Karpas-422 (cell line): Measurements from ENCODE around the gene MAP3K7CL. TPM values are rescaled to one million over a fixed set of nuclear protein-coding genes. Genes with fewer than 3 reads are reported as not detected.
"Not testable (repeated sequence)": the region's sequence is repeated elsewhere in the genome, so short reads cannot be mapped to it uniquely, and the experiment has no call there.

Experiments
- DNase-seq: peaks from one replicate; pipeline ENCODE4 v3.0.0-alpha.2; 2015
- H2AFZ ChIP-seq: fragments of 200-600 bp; sonication (generic); 2 replicates; pipeline ENCODE4 v1.6.1; 2014; ENCODE audit warnings: antibody characterized with exemption, low read length, mixed read lengths
- H3K27ac ChIP-seq: fragments of 200-600 bp; sonication (generic); 2 replicates; pipeline ENCODE4 v1.5.1; 2014; ENCODE audit warnings: mild to moderate bottlenecking, low read length, moderate library complexity
- H3K27me3 ChIP-seq: fragments of 200-600 bp; sonication (generic); 2 replicates; pipeline ENCODE4 v1.6.1; 2014; ENCODE audit warnings: low read length, mixed read lengths
- H3K36me3 ChIP-seq: fragments of 200-600 bp; sonication (generic); 2 replicates; pipeline ENCODE4 v1.6.1; 2014; ENCODE audit warnings: low read length, mixed read lengths; ENCODE audit not compliant: insufficient read depth
- H3K4me1 ChIP-seq: fragments of 200-600 bp; sonication (generic); 2 replicates; pipeline ENCODE4 v1.6.1; 2014; ENCODE audit warnings: mild to moderate bottlenecking, low read length, mixed read lengths
- H3K4me2 ChIP-seq: fragments of 200-600 bp; sonication (generic); 2 replicates; pipeline ENCODE4 v1.6.1; 2014; ENCODE audit warnings: low read length, low read depth, mild to moderate bottlenecking; ENCODE audit not compliant: poor library complexity, severe bottlenecking
- H3K4me3 ChIP-seq: fragments of 200-600 bp; sonication (generic); 2 replicates; pipeline ENCODE4 v1.5.1; 2014; ENCODE audit warnings: mild to moderate bottlenecking, antibody characterized with exemption, low read length, mixed read lengths
- H3K79me2 ChIP-seq: fragments of 200-600 bp; sonication (generic); 2 replicates; pipeline ENCODE4 v1.6.1; 2014; ENCODE audit warnings: mild to moderate bottlenecking, low read length, mixed read lengths
- H3K9ac ChIP-seq: fragments of 200-600 bp; sonication (generic); 2 replicates; pipeline ENCODE4 v1.6.0; 2014; ENCODE audit warnings: low read length
- H3K9me2 ChIP-seq: fragments of 200-600 bp; sonication (generic), shearing (Covaris generic); replicated peaks from 2 replicates; pipeline ENCODE4 v1.6.0; 2014; ENCODE audit warnings: mild to moderate bottlenecking, low read length, moderate library complexity; ENCODE audit not compliant: insufficient read depth
- H3K9me3 ChIP-seq: fragments of 300-700, 200-600 bp; sonication (generic); 2 replicates; pipeline ENCODE4 v1.6.1; 2014; ENCODE audit warnings: low read length, mixed read lengths
- H4K20me1 ChIP-seq: fragments of 200-600 bp; sonication (generic); 2 replicates; pipeline ENCODE4 v1.6.1; 2014; ENCODE audit warnings: mild to moderate bottlenecking, antibody characterized with exemption, low read length, low read depth; ENCODE audit not compliant: insufficient read depth
- total RNA-seq: library from RNA; depleted of rRNA; stranded (reverse); fragments of >200 nt; shearing (Covaris generic); gene quantifications from 2 replicates; pipeline ENCODE4 v1.2.3, GENCODE V29; 2014; ENCODE audit warnings: low replicate concordance

MAP3K7CL gene
- total RNA-seq, 1 experiment from 2014 or later: 38.3 TPM

DNA sequence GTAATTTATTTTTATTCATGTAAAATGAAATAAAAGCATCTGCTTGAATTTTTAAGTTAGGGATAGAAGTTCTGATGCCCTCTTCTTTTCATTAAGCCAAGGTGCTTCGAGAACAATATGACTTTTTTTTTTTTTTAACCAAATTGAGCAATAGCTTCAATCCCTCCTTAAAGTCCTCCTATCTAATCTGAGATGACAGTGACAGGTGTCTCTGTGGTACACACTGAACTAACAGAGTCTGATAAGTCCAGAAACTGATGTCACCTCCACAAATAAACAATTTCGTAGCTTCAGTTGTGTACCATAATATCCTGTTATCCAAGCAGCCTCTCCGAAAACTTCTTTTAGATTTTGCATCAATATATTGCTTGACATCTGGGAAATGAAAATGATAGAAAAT, 23.8 kb downstream of the MAP3K7CL start:
- Histone ChIP-seq H3K4me1 (no peaks in the 10 kb centered on the region), H3K36me3 (no peaks in the 10 kb centered on the region), H3K79me2 (no peaks in the 10 kb centered on the region), H3K9me2 (no peaks in the 10 kb centered on the region; the same call in 1 of the 2 replicates), H3K9me3 (no peaks in the 10 kb centered on the region), H3K27ac (no peak overlapping the region), H3K4me3 (no peak overlapping the region), H2AFZ (no peak overlapping the region), H3K9ac (no peak overlapping the region), H4K20me1 (no peaks in the 10 kb centered on the region), H3K27me3 (no peaks in the 10 kb centered on the region), H3K4me2 (no peak overlapping the region)
- no peak for DNase-seq

DNA sequence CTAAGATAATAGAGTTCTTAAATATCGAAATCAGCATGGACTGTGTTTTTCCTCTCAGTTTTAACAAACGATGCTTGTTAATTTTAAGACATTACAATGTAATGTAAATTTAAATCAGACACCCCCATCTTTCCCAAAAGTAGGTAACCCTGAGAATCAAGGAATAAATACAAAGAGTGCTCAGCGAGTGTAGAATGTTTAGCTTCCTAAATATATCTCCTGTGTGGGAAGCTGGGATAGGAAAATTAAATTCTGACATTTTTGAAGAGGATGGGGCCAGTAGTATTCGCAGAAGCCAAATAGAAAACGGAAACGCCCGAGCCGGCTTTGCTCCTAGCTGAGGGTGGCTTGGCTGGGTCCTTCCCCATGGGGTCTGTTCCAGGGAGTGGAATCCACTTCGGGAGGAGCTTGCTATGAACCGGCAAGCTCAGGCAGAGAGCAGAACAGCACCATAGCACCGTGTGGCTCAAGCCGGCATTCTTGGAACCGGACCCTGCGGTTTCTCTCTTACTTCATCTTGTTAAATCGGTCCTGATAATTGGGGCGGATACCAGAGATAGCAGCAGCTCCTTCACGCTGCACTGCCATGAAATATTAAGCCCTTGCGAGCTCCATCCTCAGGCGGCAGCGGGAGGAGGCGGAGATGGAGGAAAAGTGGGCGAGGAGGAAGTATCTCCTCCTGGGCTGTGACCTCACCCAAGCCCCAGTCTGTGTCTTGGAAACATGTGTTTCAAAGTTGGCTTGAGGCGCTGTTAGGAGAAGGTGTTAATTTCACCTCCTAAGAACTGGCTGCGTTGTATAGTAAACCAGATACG, 24.9 kb downstream of the MAP3K7CL start:
- no peak for DNase-seq
- Histone ChIP-seq H3K36me3 (peaks cover 5% of the 10 kb centered on the region; the same call in 1 of the 2 replicates), H3K4me2 (no peak overlapping the region), H3K9me2 (no peaks in the 10 kb centered on the region; the same call in 1 of the 2 replicates), H3K9ac (no peak overlapping the region), H3K4me3 (no peak overlapping the region), H3K79me2 (no peaks in the 10 kb centered on the region), H3K4me1 (no peaks in the 10 kb centered on the region), H3K9me3 (no peaks in the 10 kb centered on the region), H3K27me3 (no peaks in the 10 kb centered on the region), H3K27ac (no peak overlapping the region), H2AFZ (no peak overlapping the region), H4K20me1 (no peaks in the 10 kb centered on the region)

- Histone ChIP-seq H3K9ac (no peak overlapping the region), H3K36me3 (peaks cover 10% of the 10 kb centered on the region; the same call in 1 of the 2 replicates), H3K4me2 (no peak overlapping the region), H2AFZ (no peak overlapping the region), H3K9me3 (no peaks in the 10 kb centered on the region), H3K9me2 (no peaks in the 10 kb centered on the region; the same call in 1 of the 2 replicates), H3K4me1 (no peaks in the 10 kb centered on the region), H3K27ac (no peak overlapping the region), H4K20me1 (no peaks in the 10 kb centered on the region), H3K27me3 (no peaks in the 10 kb centered on the region), H3K79me2 (no peaks in the 10 kb centered on the region), H3K4me3 (no peak overlapping the region)
- no peak for DNase-seq
Measured at GRCh38 chr21:29155933-29156260, 25.5 kb downstream of the MAP3K7CL start.

DNA sequence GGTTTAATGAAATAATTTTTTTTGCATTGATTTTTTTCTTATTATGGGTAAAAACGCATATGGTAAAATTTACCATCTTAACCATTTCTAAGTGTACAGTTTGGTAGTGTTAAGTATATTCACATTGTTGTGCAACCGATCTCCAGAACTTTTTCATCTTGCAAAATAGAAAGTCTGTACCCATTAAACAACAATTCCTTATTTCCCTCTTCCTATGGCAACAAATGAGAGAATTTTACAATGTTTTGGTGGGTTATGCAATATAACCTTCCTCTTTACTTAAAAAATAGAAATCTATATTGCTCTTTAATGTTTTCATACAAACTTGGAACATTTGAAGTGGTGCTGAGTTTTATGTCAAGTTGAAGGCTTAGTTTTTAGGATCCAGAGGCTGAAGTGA, 26.6 kb downstream of the MAP3K7CL start:
- H4K20me1 ChIP-seq: no peaks in the 10 kb centered on the region
- no peak overlapping the region for H2AFZ ChIP-seq
- no peak overlapping the region for H3K4me2 ChIP-seq
- no peak overlapping the region for H3K27ac ChIP-seq
- no peak overlapping the region for H3K4me3 ChIP-seq
- H3K4me1 ChIP-seq: no peaks in the 10 kb centered on the region
- H3K27me3 ChIP-seq: no peaks in the 10 kb centered on the region
- H3K79me2 ChIP-seq: no peaks in the 10 kb centered on the region
- peaks cover 14% of the 10 kb centered on the region; the same call in 1 of the 2 replicates for H3K36me3 ChIP-seq
- no peak for DNase-seq
- no peak overlapping the region for H3K9ac ChIP-seq
- no peaks in the 10 kb centered on the region; the same call in 1 of the 2 replicates for H3K9me2 ChIP-seq
- no peaks in the 10 kb centered on the region for H3K9me3 ChIP-seq

GRCh38 chr21:29159842-29160241, 29.4 kb downstream of the MAP3K7CL start:
- Histone ChIP-seq H3K9ac (no peak overlapping the region), H3K4me2 (no peak overlapping the region)

DNA sequence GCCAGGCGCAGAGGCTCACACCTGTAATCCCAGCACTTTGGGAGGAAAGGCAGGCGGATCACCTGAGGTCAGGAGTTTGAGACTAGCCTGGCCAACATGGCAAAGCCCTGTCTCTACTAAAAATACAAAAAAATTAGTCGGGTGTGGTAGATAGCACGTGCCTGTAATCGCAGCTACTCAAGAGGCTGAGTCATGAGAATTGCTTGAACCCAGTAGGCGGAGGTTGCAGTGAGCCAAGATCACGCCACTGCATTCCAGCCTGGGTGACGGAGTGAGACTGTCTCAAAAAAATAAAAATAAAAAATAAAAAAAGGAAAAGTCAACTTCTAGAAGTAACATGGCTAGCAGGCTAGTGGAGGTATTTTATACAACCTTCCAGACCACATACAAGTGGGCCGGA, 32.4 kb downstream of the MAP3K7CL start:
- not testable (repeated sequence) for H3K4me3 ChIP-seq, H3K9me2 ChIP-seq, H3K4me2 ChIP-seq, H3K27me3 ChIP-seq, H2AFZ ChIP-seq, H4K20me1 ChIP-seq, H3K9ac ChIP-seq, H3K4me1 ChIP-seq, H3K79me2 ChIP-seq, DNase-seq, H3K27ac ChIP-seq, H3K9me3 ChIP-seq
- H3K36me3 ChIP-seq: peaks cover 14% of the 10 kb centered on the region

More at GRCh38 chr21:29159842-29160241, 29.4 kb downstream of the MAP3K7CL start:
- Histone ChIP-seq H3K9me3 (no peaks in the 10 kb centered on the region), H3K79me2 (no peaks in the 10 kb centered on the region), H3K9me2 (no peaks in the 10 kb centered on the region), H3K27ac (no peak overlapping the region), H3K4me1 (no peaks in the 10 kb centered on the region), H4K20me1 (no peaks in the 10 kb centered on the region), H2AFZ (no peak overlapping the region), H3K4me3 (no peak overlapping the region), H3K36me3 (peaks cover 14% of the 10 kb centered on the region; the same call in 1 of the 2 replicates), H3K27me3 (no peaks in the 10 kb centered on the region)
- no peak for DNase-seq

GRCh38 chr21:29163341-29164115, 33.1 kb downstream of the MAP3K7CL start:
- H3K27me3 ChIP-seq: no peaks in the 10 kb centered on the region
- no peak overlapping the region for H3K4me2 ChIP-seq
- no peaks in the 10 kb centered on the region for H3K4me1 ChIP-seq
- H3K4me3 ChIP-seq: no peak overlapping the region
- no peaks in the 10 kb centered on the region for H3K79me2 ChIP-seq
- no peak overlapping the region for H3K27ac ChIP-seq
- H3K9ac ChIP-seq: no peak overlapping the region
- no peaks in the 10 kb centered on the region for H3K9me3 ChIP-seq
- H3K9me2 ChIP-seq: no peaks in the 10 kb centered on the region
- DNase-seq: no peak
- H3K36me3 ChIP-seq: peaks cover 14% of the 10 kb centered on the region
- H4K20me1 ChIP-seq: no peaks in the 10 kb centered on the region
- H2AFZ ChIP-seq: no peak overlapping the region

DNA sequence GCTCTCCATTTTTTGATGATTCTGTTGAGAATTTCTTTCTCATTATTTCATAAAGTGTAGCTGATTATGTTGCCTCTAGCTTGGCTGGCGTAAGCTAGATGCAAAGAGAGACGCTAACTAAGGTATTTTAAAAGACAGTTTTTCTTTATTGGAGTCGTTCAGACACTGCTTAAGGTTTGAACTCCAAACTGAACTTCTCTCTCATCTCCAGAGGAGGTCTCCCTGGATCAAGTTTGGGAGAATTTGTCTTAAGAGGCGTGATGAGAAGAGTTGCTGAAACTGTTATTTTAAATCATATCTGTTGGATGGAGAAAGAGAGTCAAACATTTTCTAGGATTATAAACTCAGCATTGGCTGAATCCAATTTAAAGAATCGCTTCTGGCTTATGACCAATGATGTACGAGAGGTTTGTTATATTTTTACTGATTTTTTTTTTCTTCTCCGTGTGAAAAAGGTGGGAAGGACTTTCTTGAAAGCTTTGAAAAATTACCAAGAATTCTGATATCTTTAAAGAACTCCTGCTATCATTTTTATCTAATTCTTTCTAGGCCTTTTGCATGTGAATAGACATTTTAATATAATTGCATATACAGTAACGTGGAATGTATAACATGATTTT, 34.0 kb downstream of the MAP3K7CL start:
- no peaks in the 10 kb centered on the region for H3K4me1 ChIP-seq
- no peak overlapping the region for H3K27ac ChIP-seq
- no peaks in the 10 kb centered on the region for H3K79me2 ChIP-seq
- H2AFZ ChIP-seq: no peak overlapping the region
- no peak overlapping the region for H3K4me2 ChIP-seq
- H3K4me3 ChIP-seq: no peak overlapping the region
- H3K9me3 ChIP-seq: no peaks in the 10 kb centered on the region
- no peaks in the 10 kb centered on the region for H4K20me1 ChIP-seq
- peak; percentile 61 for DNase-seq
- H3K9me2 ChIP-seq: no peaks in the 10 kb centered on the region
- no peak overlapping the region for H3K9ac ChIP-seq
- H3K27me3 ChIP-seq: no peaks in the 10 kb centered on the region
- peaks cover 14% of the 10 kb centered on the region for H3K36me3 ChIP-seq
